22Rv1 (cell line): ENCODE data around the gene PAGE2.
"Not testable (repeated sequence)": the region's sequence is repeated elsewhere in the genome, so short reads cannot be mapped to it uniquely, and the experiment has no call there.

Experiments used
- H3K27ac ChIP-seq: fragments of 450-650 bp; 2 replicates; pipeline ENCODE4 v1.5.1; 2017
- CTCF ChIP-seq: fragments of 450-650 bp; IDR thresholded peaks from 2 replicates; pipeline ENCODE4 v1.5.1; 2017; ENCODE audit warnings: mild to moderate bottlenecking
- ZFX ChIP-seq: fragments of 450-650 bp; IDR thresholded peaks from 2 replicates; pipeline ENCODE4 v1.6.1; 2017; ENCODE audit warnings: antibody characterized with exemption, borderline replicate concordance

Gene PAGE2

GRCh38 chrX:55088795-55089489, at the start of gene PAGE2:
Gene PAGE2, plus strand, starts transcription at chrX:55089018. Its CDS starts 1,003 bp downstream, at chrX:55090021.
- no peak within 1 kb of the TSS for H3K27ac ChIP-seq
- TF ChIP-seq CTCF: no peak
- TF ChIP-seq ZFX: no peak

GRCh38 chrX:55039471-55039870, 49.3 kb upstream of the PAGE2 start:
- no peak for TF ChIP-seq ZFX
- no peak for TF ChIP-seq CTCF
- H3K27ac ChIP-seq: no peak overlapping the region

GRCh38 chrX:55041514-55041913, 47.3 kb upstream of the PAGE2 start:
- TF ChIP-seq CTCF (no peak), ZFX (no peak)

GRCh38 chrX:55050599-55050998, 38.2 kb upstream of the PAGE2 start:
- H3K27ac ChIP-seq: not testable (repeated sequence)

More at GRCh38 chrX:55041514-55041913, 47.3 kb upstream of the PAGE2 start:
- no peak overlapping the region for H3K27ac ChIP-seq

GRCh38 chrX:55056820-55057674, 31.8 kb upstream of the PAGE2 start:
- TF ChIP-seq ZFX (no peak), CTCF (no peak)
- no peak overlapping the region for H3K27ac ChIP-seq

GRCh38 chrX:55057675-55058249, 31.1 kb upstream of the PAGE2 start:
- H3K27ac ChIP-seq: no peak overlapping the region
- TF ChIP-seq ZFX (no peak), CTCF (peak; percentile 76)

- not testable (repeated sequence) for H3K27ac ChIP-seq
These were observed 21.6 kb upstream of the PAGE2 start for GRCh38 chrX:55067180-55067579.

- no peak for TF ChIP-seq ZFX
- no peak overlapping the region for H3K27ac ChIP-seq
These were observed 16.5 kb upstream of the PAGE2 start for GRCh38 chrX:55072286-55072685.
